Stimulated activated CD8-positive, alpha-beta memory T cell treated with anti-CD3 and anti-CD28 coated beads, Interleukin-12 subunit alpha, Interleukin-12 subunit beta, amount 100 ng/mL, for 4 hours (primary cell): ENCODE measurements around the gene DMGDH.

Source experiments
- DNase-seq: peaks from one replicate; pipeline ENCODE4 v3.0.0-alpha.2; 2020; ENCODE audit warnings: low read depth

The DMGDH gene

DNA sequence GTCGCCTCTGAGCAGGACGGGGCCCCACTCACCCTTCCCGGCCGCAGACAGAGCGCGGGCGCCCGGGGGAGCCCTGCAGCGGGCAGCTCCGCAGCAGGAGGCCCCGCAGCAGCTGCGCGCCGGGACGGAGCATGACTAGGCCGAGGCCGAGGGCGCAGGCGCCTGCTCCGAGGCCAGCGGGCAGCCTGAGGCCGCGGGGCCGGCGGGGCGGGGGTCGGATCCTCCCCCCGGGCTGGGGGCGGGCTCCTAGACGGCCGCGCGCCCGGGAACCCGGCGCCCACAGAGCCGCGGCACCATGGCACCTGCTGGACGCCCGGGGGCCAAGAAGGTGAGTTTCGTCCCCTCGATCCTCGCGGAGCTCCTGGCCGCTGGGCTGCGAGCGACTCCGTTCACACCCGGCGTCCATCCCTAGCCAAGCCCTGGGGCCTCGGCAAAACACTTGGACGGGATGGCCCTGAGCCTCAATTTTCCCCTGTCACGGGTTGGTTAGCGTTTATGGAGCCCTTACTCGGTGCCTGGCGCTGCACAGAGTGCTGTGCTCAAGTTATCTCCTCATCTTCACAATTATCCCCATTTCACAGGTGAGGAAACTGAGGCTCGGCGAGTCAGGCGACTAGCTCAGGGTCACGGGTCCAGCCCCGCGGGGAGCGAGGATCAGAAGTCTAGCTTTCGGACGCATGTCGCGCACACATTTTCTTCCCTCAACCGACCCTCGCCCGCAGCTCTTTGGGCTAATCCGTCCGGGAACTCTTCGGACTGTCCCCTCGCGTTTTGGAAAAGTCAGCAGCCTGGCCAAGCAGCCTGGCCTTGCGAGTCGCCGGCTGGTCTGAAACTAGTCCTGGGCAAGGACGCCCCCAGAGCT lies at the start of gene DMGDH, which contains the start of gene BHMT2:
TSS of gene DMGDH (minus strand) at position 187 of the 862 bp plus-strand sequence. CDS start at position 133, 54 bp downstream.
TSS of gene BHMT2 (plus strand) at position 280 of the 862 bp plus-strand sequence. CDS start at position 296, 16 bp downstream.
- no peak for DNase-seq

DNA sequence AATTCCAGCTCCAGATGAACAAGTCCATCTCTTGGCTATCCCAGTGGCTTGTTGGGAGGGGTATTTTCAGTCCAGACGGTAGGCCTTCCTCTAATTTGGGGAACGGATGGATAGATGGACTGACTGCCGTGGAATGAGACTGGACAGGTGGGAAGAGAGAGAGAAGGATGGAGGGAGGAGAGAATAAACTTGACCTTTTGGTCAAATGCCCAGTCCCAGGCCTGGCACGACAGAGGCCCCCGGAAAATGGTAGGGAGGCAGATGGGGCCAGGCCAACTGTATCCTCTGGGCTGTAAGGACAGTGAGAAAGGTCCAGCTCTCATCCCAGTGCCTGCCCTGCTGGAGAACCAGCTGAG lies 43.2 kb upstream of the DMGDH start:
- DNase-seq = no peak

DNA sequence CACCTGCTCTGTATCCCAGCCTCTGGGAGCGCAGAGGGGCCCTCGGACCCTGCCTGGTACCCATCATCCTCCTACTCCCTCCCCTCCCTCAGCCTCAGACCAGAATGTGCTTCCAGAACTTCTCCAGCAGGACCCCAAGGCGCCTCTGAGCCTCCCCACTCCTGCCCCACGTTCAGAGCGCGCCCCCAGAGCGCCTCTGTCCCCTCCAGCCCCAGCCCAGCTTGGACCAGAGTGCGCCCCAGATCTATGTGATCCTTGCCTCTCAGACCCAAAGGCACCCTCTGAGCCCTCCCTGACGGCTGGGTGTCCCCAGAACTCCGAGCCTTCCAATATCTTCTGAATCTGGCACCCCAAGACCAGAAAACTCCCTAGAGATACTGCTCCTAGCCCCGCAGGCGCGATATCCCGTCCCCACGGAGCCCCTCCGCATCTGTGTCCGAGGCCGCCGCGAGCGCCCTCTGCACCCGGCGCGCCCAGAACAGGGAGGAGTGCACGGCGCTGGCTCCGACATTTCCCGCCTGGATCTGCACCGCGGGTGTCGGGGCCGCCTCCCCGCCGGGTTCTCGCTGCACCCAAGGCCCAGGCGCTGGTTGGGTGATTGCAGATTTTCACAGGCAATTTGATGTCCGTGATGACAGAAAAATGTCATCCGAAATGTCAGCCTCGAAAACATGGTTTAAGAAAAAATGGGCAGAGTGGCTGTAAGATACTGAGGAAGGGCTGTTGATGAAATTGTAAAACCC lies 42.7 kb upstream of the DMGDH start:
- DNase-seq = no peak

DNA sequence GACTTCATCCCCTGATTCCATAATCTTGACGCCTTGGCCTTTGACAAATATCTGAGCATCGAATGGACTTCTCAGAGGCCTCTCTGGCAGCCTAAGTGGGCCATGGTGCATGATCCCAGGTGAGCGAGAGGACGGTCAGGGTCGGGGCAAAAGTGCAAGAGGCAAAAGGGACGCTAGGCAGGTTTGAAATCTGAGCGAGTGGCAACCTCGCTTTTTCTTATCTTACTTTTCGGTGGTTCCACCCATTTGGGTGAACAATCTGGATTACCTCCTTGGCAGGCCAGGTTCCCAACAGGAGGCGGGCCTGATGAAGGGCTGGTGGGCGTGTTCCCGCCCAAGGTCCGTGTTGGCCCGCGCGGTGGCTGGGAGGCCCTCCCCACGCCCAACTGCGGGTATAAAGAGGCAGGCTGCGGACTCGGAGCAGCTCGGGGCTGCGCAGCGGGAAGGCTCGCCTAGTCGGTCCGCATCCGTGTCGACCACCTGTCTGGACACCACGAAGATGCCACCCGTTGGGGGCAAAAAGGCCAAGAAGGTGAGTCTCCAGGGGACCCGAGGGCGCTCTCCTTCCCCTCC lies 42.0 kb upstream of the DMGDH start, which contains the start of gene BHMT:
TSS of gene BHMT (plus strand) at position 423 of the 573 bp plus-strand sequence. CDS start at position 500, 77 bp downstream.
- no peak for DNase-seq

DNA sequence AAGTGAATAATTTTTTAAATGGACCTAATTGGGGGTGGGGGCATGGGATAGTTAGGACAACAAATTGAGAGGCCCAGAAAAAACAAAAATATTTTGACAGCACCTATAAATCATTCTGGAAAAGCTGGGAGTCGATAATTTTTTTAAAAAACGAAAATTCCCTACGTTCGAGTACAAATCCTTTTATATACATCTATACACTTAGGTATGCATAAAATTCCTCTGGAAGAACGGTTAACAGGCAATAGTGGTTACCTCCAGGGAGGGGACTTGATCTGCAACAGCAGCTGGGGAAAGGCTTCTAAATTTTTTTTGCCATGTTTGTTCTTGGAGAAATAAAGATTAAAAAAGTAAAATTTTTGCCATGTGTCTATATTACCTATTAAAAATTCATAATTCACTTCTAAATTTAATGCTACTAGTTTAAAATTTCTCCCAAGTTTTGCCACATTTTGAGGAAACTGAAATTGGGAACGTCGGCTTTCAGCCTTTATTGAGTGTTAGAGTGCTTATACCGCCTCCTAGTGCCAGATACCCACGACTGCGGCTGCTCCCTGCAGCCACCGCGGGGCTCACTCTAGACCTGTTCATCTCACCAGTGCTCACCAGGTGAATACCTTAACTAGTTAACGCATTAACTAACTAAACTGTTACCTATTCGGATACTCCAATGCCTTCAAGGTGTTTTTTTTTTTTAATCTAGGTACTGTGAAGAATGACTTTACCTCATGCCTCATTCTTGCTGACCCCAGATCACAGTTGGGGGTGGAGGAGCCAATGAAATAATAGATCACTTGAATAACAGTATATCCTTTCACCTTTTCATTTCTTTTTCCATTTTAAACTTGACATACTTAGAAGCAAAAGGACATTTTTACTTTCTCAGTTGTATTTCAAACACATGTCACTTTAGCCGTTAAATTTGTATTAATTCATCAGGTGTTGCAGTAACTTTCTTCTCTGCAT lies 40.3 kb upstream of the DMGDH start:
- DNase-seq = no peak

DNA sequence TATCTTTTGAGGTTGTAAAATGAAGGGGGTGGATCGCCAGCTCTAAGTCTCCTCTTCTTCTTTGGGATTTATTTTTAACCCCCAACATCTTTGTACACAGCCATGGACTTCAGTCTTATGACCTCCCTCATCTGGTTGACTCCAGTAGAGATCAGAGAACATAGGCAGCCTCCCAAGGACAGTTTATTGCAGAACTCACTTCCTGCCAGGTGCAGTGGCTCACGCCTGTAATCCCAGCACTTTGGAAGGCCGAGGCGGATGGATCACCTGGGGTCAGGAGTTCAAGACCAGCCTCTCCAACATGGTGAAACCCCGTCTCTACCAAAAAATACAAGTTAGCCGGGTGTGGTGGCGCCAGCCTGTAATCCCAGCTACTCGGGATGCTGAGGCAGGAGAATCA lies 39.3 kb upstream of the DMGDH start:
- DNase-seq = no peak

DNA sequence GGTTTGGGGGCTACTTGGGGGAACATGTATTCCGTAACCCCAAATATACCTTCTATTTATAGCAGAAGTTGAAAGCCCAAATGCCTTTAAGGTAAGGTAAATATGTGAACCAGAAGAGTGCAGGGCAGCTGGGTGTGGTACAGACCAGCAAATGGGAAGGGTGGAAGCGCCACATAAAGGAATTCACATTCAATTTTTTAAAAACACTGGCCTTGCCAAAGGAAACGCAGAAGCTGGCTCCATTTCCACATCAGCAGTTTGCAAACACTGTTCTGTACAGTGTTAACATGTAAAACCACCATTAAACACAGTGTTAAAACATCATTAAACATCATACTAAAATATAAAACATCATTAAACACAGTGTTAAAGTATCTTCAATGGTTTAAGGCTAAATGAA lies 38.6 kb upstream of the DMGDH start:
- no peak for DNase-seq

DNA sequence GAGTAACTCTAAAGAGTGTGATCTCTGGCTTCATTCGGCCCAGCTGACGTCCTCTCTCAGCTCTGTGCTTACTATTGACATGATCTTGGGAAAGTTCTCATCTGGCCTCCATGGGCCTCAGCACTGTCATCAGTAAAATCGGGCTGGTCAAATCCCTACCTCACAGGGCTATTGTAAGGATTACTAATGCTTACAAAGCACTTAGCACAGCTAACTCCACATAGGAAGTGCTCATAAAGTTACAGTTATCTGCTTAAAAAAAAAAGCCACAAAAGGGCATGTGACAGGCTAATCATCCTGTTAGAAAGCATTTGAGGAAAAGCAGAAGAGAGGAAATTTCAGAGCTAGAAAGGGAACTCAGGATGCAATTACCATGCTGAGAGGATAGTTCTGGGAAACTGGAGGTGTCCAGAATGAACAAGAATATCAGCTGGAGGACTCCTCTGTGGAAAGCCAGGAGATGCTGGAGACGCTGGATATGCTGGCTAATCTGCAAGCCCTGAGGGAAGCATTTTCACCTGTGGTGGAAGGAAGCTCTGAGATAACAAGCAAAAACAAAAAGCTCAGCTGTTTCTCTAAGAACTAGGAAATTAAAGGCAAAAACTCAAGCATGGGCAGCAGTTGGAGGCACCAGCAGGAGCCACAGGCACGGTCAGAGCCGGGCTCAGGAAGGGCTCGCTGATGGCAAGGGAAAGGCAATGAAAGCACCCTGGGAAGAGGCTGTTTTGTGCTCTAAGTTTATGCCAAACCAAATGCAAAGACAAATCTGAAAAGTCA lies 37.7 kb upstream of the DMGDH start:
- no peak for DNase-seq

DNA sequence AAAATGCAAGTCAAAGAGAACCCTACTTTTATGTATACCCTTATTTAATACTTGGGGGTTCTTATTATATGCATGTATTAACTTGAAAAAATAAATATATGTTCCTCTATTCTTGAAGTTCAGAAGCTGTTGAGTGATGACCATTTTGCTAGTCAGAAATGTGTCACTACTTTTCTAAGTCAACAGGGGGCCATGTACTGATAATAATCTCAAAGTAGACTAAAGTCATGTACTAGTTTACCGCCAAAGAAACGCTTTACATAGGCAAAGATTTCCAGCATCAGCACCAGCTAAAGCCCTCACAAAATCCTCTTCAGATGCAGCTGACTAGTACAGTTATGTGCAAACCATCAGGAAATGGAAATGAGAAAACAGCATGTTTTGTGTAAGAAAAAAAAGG lies 36.4 kb upstream of the DMGDH start:
- DNase-seq = no peak

DNA sequence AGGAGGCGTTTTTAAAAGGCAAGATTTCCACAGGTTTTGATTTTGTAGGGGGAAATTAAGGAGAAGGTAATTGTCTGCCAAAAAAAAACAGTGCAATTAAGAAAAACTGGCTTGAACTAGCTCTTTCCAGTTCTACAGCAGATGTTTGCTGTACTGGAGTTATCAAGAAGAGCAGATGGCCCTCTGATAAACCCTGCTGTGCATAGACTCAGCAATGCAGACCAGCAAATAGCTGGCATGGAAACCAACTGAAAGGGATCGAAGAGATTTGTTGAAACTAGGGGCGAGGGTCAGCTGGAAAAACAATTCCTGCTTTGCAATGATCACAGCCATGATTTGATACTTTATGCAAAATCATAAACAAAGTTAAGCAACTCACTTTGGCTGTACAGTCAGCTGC lies 24.3 kb upstream of the DMGDH start:
- DNase-seq = no peak

DNA sequence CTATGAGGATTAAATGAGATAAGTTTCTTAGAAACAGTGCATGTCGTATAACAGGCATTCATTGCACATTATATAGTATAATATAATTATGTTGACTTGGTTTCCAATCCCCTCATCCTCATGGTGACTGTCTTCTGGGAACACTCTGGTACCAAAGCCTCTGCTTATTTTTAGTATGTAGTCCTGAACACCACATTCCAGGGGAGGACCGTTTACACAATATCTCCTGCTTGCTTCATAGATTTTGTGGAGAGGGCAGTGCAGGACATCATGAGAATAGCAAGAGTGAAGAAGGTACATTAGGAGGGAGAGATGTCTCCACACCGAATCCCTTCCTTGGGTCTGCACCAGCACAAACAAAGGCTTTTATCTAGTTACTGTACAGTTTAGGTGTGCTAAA lies 21.6 kb upstream of the DMGDH start:
- no peak for DNase-seq

DNA sequence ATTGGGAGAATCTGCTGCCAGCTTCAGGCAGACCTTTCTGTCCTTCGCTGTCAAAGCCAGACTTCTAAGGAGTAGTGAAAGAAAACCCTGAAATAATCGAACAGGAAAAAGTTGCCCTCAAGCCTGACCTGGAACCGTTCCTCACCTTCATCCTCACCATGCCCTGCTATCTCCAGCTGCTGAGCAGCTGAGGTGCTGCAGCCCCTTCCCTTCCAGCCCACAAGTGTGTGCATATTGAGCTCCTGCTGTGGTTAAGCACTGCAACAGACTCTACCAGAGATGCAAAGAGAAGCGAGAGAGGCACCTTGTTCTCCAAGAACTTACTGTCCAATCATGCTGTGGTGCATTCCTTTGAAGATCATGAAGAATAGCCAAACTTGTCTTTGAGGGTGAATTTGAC lies 19.0 kb upstream of the DMGDH start:
- DNase-seq = no peak

DNA sequence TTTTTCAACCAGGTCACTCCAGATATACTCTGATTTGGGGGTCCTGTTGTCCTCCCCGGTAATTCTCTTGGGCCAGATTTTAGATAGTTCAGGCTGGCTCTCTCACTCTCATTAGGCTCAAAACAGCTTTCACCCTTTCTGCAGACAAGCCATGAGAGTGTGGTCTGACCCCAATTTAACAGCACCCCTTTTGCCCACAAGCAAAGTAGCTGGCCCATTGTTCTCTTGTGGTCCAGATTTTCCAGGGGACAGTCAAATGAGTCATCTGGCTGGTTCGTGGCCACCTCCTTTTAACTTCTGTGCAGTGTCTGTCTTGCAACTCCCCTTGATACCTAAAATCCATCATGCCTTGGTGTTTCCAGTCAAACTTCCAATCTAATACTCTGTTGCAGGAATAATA lies 16.6 kb upstream of the DMGDH start:
- DNase-seq = no peak

DNA sequence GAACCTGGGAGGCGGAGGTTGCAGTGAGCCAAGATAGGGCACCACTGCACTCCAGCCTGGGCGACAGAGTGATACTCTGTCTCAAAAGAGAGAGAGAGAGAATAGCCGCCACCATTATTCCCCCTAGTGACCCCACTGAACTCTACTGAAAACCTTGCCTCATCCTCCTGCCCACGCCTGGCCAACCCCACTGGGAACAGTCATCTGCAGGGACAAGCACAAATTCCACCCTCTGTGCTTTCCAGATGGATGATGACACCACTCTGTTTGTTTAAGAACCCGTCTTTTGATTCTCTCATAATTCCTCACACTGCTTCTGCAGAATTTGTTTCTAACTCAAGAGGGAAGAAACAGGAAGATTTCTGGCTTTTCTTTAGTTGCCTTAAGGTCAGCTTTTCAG lies 12.3 kb upstream of the DMGDH start:
- no peak for DNase-seq

DNA sequence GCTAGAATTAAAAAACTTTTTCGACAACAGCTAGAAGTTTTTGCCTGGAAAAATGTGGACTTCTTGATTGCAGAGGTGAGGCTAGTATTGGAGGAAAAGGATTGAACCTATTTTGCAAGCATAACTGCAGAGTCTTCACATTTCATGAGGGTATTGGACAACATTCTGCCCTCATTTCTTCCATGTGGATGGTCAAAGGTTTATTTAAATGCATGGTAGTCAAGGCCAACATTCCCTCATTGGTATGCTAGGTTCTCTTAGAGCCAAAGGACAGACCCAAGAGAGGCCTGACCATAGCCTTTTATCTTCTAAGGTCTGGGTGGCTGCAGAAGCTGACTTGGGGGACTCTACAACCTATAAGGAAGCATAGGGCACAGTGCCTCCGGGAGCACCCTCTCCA lies 11.3 kb upstream of the DMGDH start:
- DNase-seq = no peak

DNA sequence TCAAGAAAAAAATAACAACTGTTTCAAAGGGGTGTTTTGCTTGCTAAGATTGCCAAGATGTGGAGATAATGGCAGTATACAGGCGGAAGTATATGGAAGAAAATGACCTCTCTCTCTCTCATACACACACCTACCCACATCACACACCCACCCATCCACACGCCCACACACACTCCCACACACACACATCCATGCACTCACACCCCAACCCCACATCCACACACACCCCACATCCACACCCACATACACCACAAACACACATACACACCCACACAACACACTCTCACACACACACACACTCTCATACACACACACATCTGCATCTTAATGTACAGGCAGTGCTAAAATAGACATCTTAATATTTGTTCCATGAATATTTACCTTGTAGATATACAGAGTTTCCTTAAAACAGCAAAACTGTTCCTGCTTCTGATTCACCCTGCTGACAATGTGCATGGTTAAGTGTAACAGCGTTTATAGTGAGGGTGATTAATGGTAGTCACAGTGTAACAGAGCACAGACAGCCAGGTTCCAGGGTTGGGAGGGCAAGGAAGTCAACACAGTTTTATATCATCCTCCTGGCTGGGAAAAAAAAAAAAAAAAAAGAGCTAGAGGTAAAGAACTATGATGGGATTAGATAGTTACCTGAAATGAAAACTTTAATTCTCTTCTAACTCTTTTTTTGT lies 8.3 kb upstream of the DMGDH start:
- DNase-seq = no peak

DNA sequence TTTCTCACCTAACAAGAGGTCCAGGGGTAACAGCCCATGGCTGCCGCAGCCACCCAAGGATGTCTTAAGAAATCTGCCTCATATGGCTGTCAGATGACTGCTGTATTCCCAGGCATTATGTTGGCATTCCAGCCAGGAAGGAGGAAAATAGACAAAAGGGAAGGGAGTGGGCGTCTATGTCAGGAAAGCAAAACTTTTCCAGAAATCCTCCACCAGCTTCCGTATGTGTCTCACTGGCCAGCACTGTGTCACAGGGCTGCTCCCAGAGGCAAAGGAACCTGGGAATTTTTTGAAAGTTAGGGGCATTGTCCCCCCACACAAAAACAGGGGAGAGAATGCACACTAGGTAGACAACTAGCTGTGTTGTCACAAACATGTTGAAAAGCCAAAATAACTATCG lies 7.3 kb upstream of the DMGDH start:
- no peak for DNase-seq

DNA sequence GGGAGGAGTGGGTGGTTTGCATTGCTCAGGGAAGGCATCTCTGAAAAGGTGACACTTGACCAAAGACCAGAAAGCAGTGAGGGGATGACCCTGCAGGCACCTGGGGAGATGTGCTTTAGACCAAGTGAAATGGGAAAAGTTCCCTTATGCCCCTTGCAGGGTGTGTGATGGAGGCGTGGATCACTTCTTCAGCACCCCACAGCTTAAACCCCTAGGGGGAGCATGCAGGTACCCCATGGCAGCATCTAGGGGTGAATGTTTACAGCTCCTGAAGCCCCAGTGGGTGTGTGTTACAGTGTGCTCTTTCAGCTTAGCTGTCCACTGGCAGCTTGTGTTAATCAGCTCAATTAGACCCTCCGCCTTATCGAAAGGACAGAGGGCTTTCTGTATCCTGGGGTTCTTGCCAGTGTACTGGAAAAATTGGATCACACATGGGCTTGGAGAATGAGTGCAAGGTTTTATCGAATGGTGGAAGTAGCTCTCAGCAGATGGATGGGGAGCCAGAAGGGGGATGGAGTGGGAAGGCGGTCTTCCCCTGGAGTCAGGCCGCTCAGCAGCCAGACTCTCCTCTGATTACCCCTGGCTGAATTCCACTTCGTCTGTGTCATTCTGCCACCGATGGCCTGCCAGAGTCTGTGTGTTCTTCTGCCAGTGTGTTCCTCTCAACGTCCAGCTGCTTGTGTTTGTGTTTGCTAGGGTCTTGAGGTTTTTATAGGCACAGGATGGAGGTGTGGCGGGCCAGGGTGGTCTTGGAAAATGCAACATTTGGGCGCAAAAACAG lies 6.4 kb upstream of the DMGDH start:
- no peak for DNase-seq

DNA sequence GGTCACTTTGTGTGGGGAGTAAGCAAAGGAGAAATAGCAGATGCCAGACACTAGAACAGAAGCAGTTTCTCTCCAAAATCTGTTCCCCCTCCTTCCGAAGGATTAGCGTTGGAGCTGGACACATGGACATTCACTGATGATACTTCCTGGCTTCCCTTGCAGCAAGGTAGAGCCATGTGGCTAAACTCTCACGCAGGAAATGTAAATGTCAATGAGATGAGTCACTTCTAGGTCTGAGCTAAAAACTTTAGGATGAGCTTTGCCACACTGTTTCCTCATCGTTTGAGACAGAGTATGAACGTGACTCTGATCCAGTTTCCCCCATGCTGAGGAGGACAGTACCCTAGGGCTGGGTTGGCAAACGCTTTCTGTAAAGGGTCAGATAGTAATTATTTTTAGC lies 5.2 kb upstream of the DMGDH start:
- no peak for DNase-seq

DNA sequence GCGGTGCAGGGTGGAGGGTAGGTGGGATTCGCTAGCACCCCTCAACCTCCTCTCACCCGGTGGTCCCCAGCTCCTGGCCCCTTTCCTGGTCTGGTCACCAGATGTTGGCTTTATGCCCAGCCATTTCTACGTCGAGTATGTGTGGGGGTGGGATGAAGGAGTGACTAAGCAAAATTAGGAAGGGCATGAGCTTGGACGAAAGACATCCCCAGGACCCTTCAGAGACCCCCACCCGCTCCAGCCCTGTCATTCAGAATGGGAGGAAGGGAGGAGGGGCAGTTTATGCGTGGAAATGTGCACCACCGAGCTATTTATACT lies 835 bp upstream of the DMGDH start:
- no peak for DNase-seq
